Stomach (tissue), 9 donors: ENCODE results near the gene CCDC137. TPM values are rescaled to one million over a fixed set of nuclear protein-coding genes. Genes with fewer than 3 reads are reported as not detected.

Experiments used
- DNase-seq, 2 donors: peaks; one replicate each; pipeline versions ENCODE4 v3.0.0 to v3.0.0-alpha.2; 2013 to 2019
- H3K27ac ChIP-seq, 5 donors: fragments of 200-600 bp in 4 of 5; sonication (generic) in 4 of 5; one replicate each; pipeline ENCODE4 v1.5.1; 2013 to 2019; ENCODE audit warnings: mild to moderate bottlenecking in 1 of 5, moderate library complexity in 1 of 5
- H3K27me3 ChIP-seq, 3 donors: fragments of 200-600 bp; sonication (generic); one replicate each; pipeline ENCODE4 v1.5.1; 2017 to 2019; ENCODE audit warnings: mixed run types in 1 of 3
- H3K36me3 ChIP-seq, 4 donors: fragments of 200-600 bp; sonication (generic); 1 replicate in 3 of 4; 2 replicates in 1 of 4; pipeline ENCODE4 v1.5.1; 2016 to 2019
- H3K4me1 ChIP-seq, 4 donors: fragments of 200-600 bp; sonication (generic); one replicate each; pipeline ENCODE4 v1.5.1; 2016 to 2019
- H3K4me3 ChIP-seq, 4 donors: fragments of 200-600 bp; sonication (generic) in 3 of 4; one replicate each; pipeline ENCODE4 v1.5.1; 2016 to 2019; ENCODE audit warnings: mild to moderate bottlenecking in 1 of 4
- H3K9me3 ChIP-seq, 4 donors: fragments of 200-600 bp; sonication (generic); one replicate each; pipeline ENCODE4 v1.5.1; 2016 to 2019
- EP300 ChIP-seq: sonication (generic); formaldehyde crosslinking; IDR thresholded peaks from one replicate; pipeline ENCODE4 v1.6.1; 2017; ENCODE audit warnings: antibody characterized with exemption
- POLR2A ChIP-seq, 4 donors: fragments of 450-650 bp; IDR thresholded peaks; one replicate each; pipeline ENCODE4 v1.6.1; 2016; ENCODE audit warnings: antibody characterized with exemption in 4 of 4, control low read depth in 2 of 4, mild to moderate bottlenecking in 1 of 4, moderate library complexity in 1 of 4
- POLR2AphosphoS5 ChIP-seq, 3 donors: sonication (generic); formaldehyde crosslinking; IDR thresholded peaks; one replicate each; pipeline ENCODE4 v1.6.1; 2016; ENCODE audit warnings: antibody characterized with exemption in 3 of 3
- WGBS, 5 donors: extraction: QIAGEN DNeasy Blood & Tissue Kit in 3 of 5; methylation state at CpG; one replicate each; pipeline versions ENCODE4 v1.1.5 to v1.1.7; 2013 to 2018; 5-methylcytosine and 5-hydroxymethylcytosine counted together
- intact Hi-C: fragments of 100-400 bp; cut with DNase I; formaldehyde crosslinking; loops from one replicate; pipeline ENCODE4 v1.15.1; 2023; ENCODE audit warnings: low total_unique reads
- polyA plus RNA-seq, 3 donors: library from polyadenylated mRNA; stranded (reverse); fragments of 200-250 nt; gene quantifications; one replicate each; pipeline ENCODE4 v1.2.3, GENCODE V29; 2013
- total RNA-seq, 5 donors: library from RNA; depleted of rRNA; stranded (reverse); fragments of >200 nt; gene quantifications; one replicate each; pipeline versions ENCODE4 v1.1.0 to v1.2.3, GENCODE V29; 2014 to 2016
- TF ChIP-seq, protein P1 (sequence below), 7 experiments: fragments of 450-650 bp in 4 of 7; fragments of 200-600 bp in 3 of 7; sonication (generic) in 3 of 7; IDR thresholded peaks; one replicate each; pipeline ENCODE4 v1.5.1; 2016 to 2019; ENCODE audit warnings: antibody characterized with exemption in 7 of 7, control low read depth in 2 of 7, mild to moderate bottlenecking in 1 of 7
- donor health status: healthy with polysubstance abuse.
- donor health status: Bipolar disorder and iron deficiency.
- donor health status: healthy.

CCDC137 gene
- total and polyA plus RNA-seq, 8 donors: 0.58 to 279 (median 19.6) TPM

DNA sequence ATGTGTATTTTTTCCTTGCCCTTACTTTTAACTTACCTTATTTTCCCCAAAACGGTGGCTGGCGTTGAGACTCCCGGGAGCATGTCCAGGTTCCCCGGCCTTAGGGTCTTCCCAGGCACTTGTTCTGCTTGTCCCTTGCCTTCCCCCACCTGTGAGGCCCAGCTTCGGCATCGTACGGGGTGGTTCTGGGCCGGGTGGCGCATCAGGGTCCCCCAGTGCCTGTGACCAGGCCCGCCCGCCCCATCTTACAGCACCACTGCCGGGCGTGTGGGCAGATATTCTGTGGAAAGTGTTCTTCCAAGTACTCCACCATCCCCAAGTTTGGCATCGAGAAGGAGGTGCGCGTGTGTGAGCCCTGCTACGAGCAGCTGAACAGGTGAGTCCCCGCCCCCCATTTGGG lies 24.7 kb downstream of the CCDC137 start:
- no peak for TF ChIP-seq EP300
- peaks cover 98 to 100% (median 100%) of the 10 kb centered on the region in 4 donors for H3K36me3 ChIP-seq
- intact Hi-C loops: no loop called here

DNA sequence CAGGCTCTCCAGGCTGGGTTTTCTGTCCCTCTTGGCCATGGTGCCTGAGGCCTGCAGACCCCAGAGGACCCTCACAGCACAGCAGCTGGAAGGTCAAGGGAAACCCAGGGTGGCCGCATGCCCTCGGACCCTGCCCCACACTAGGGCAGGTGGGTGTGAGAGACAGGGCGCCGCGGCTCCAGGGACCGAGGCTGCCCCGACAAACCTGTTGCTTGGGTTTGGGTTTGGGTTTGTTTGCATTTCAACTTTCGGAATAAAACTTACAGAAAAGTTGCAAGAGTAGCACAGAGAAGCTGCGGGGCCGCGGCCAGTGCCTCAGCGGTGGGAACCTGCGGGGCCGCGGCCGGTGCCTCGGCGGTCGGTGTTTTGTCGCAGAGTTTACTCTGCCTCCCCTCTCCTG lies 25.1 kb downstream of the CCDC137 start:
- no peak for DNase-seq
- peaks cover 98 to 100% (median 100%) of the 10 kb centered on the region in 4 donors for H3K36me3 ChIP-seq
- no peaks in the 10 kb centered on the region for H3K27me3 ChIP-seq
- TF ChIP-seq EP300: no peak
- H3K27ac ChIP-seq: no peak overlapping the region
- H3K4me1 ChIP-seq: peaks cover 0 to 2% (median under 1%) of the 10 kb centered on the region in 4 donors
- no peaks in the 10 kb centered on the region for H3K9me3 ChIP-seq
- intact Hi-C loops: no loop called here
- 94 to 99% (median 95%) methylated on average over 20 of the region's 20 CpGs for WGBS, 5 donors
- H3K4me3 ChIP-seq: no peak overlapping the region

More for the DNA sequence above, 24.7 kb downstream of the CCDC137 start:
- 91 to 94% (median 92%) methylated on average over 18 of the region's 18 CpGs for WGBS, 5 donors
- no peak overlapping the region for H3K27ac ChIP-seq
- no peaks in the 10 kb centered on the region for H3K9me3 ChIP-seq
- no peaks in the 10 kb centered on the region for H3K27me3 ChIP-seq
- no peak for DNase-seq
- no peak overlapping the region for H3K4me3 ChIP-seq
- H3K4me1 ChIP-seq: peaks cover 0 to 6% (median 3%) of the 10 kb centered on the region in 4 donors

DNA sequence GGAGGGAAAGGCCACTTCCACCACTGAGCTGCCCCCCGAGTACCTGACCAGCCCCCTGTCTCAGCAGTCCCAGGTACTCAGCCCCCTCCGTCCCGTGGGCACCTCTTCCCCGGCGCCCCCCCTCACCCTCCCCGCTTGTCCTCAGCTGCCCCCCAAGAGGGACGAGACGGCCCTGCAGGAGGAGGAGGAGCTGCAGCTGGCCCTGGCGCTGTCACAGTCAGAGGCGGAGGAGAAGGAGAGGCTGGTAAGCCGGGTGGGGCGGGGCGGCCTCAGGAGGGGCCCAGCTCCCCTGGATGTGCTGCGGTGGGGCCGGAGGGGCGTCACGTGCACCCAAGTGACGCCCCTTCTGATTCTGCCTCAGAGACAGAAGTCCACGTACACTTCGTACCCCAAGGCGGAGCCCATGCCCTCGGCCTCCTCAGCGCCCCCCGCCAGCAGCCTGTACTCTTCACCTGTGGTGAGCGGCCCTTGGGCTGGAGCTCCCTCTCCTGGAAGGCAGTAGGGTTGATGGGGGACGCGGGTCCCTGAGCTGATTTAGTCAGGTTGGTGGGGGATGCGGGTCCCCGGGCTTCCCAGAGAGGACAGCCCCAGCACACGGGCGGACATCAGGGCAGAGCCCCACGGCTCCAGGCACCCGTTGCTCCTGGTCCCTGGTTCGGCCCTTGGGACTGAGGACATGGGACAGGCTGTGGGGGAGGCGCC lies 27.1 kb downstream of the CCDC137 start:
- H3K9me3 ChIP-seq: no peaks in the 10 kb centered on the region
- no peak for TF ChIP-seq POLR2A (IDR thresholded peaks at IDR 0.05)
- no peak for TF ChIP-seq EP300
- TF ChIP-seq, protein P1, sequence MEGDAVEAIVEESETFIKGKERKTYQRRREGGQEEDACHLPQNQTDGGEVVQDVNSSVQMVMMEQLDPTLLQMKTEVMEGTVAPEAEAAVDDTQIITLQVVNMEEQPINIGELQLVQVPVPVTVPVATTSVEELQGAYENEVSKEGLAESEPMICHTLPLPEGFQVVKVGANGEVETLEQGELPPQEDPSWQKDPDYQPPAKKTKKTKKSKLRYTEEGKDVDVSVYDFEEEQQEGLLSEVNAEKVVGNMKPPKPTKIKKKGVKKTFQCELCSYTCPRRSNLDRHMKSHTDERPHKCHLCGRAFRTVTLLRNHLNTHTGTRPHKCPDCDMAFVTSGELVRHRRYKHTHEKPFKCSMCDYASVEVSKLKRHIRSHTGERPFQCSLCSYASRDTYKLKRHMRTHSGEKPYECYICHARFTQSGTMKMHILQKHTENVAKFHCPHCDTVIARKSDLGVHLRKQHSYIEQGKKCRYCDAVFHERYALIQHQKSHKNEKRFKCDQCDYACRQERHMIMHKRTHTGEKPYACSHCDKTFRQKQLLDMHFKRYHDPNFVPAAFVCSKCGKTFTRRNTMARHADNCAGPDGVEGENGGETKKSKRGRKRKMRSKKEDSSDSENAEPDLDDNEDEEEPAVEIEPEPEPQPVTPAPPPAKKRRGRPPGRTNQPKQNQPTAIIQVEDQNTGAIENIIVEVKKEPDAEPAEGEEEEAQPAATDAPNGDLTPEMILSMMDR (IDR thresholded peaks at IDR 0.05): no peak
- no peak for TF ChIP-seq POLR2AphosphoS5 (IDR thresholded peaks at IDR 0.05)
- no peak for DNase-seq
- H3K4me1 ChIP-seq: no peaks in the 10 kb centered on the region
- WGBS, 5 donors: 84 to 91% (median 88%) methylated on average over 19 to 35 of the region's 35 CpGs
- H3K27ac ChIP-seq: no peak overlapping the region
- intact Hi-C loops: no loop called here
- H3K27me3 ChIP-seq: no peaks in the 10 kb centered on the region
- H3K4me3 ChIP-seq: no peak overlapping the region
- peaks cover 99 to 100% (median 100%) of the 10 kb centered on the region in 4 donors for H3K36me3 ChIP-seq

DNA sequence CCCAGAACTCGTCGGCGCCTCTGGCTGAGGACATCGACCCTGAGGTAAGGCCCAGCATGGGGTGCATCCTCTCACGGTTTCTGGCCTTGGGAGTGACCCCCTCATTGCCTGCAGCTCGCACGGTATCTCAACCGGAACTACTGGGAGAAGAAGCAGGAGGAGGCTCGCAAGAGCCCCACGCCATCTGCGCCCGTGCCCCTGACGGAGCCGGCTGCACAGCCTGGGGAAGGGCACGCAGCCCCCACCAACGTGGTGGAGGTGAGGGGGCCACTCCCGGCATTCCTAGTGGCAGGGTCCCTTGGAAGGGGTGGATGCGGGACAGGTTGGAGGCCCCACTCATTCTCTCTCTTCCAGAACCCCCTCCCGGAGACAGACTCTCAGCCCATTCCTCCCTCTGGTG lies 28.3 kb downstream of the CCDC137 start:
- Histone ChIP-seq H3K9me3 (no peaks in the 10 kb centered on the region), H3K4me1 (no peaks in the 10 kb centered on the region), H3K27me3 (no peaks in the 10 kb centered on the region), H3K4me3 (no peak overlapping the region), H3K27ac (no peak overlapping the region), H3K36me3 (peaks cover 89 to 100% (median 100%) of the 10 kb centered on the region in 4 donors)
- no peak for DNase-seq
- 90 to 97% (median 94%) methylated on average over 7 to 19 of the region's 19 CpGs for WGBS, 5 donors
- intact Hi-C loops: no loop called here
- TF ChIP-seq POLR2AphosphoS5 (IDR thresholded peaks at IDR 0.05): no peak
- no peak for TF ChIP-seq POLR2A (IDR thresholded peaks at IDR 0.05)
- TF ChIP-seq, protein P1 (IDR thresholded peaks at IDR 0.05): no peak
- no peak for TF ChIP-seq EP300

DNA sequence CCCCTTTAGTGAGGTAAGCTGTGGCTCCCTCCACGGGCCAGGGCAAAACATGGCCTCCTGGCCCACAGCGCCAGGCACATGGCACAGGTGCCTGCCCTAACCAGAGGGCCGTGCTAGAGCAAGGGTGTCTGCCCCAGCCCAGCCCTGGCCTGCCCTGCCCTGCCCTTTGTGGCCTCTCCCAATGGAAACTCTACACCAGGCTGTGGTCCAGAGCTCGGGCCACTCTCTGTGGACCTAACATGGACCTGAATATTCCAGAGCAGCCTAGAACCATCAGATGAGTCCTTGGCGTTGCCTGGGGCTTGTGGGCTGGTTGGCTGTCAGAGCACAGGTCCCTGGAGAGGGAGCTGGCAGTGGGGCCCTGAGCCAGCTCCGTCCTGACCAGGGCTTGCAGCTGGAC lies 28.7 kb downstream of the CCDC137 start:
- Histone ChIP-seq H3K4me3 (no peak overlapping the region), H3K4me1 (peaks cover 0 to under 1% (median under 1%) of the 10 kb centered on the region in 4 donors), H3K27ac (no peak overlapping the region), H3K9me3 (no peaks in the 10 kb centered on the region), H3K36me3 (peaks cover 86 to 100% (median 100%) of the 10 kb centered on the region in 4 donors), H3K27me3 (no peaks in the 10 kb centered on the region)
- 81 to 92% (median 84%) methylated on average over 4 to 6 of the region's 6 CpGs for WGBS, 5 donors
- no peak for DNase-seq
- TF ChIP-seq POLR2AphosphoS5 (IDR thresholded peaks at IDR 0.05) (no peak), POLR2A (IDR thresholded peaks at IDR 0.05) (no peak), EP300 (no peak)
- TF ChIP-seq, protein P1 (IDR thresholded peaks at IDR 0.05): no peak
- intact Hi-C loops: no loop called here
